ENCODE data around the gene URB1.

- no peak for TF ChIP-seq POLR2A (IDR thresholded peaks at IDR 0.05)
- TF ChIP-seq CTCF (IDR thresholded peaks at IDR 0.05): no peak
- no peak for TF ChIP-seq POLR2AphosphoS5 (IDR thresholded peaks at IDR 0.05)
Measured at GRCh38 chr21:32393677-32394001, 827 bp upstream of the URB1 start.
